ENCODE results near the gene SLC7A14. TPM values are rescaled to one million over a fixed set of nuclear protein-coding genes. Genes with fewer than 3 reads are reported as not detected.

SLC7A14 gene
- total and polyA plus RNA-seq, 10 of the 15 experiments (the other 5 are each of a cell fraction or from before 2014, with no cell fraction given), result not detected

DNA sequence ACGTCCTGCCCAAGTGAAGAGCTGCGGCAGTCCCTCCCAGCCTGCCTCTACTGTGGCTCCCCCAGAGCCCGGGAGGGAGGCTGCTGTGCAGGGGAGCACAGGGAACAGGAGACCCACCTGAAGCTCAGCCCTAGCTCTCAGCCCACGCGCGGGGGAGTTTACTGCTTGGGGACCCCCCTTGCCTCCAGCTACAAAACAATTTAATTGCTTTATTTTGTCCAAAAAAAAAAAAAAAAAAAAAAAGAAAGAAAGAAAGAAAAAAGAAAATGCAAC, 89.1 kb downstream of the SLC7A14 start:
- no peaks in the 10 kb centered on the region for H3K36me3 ChIP-seq (ENCODE audit: control insufficient read depth in 2 of 2, insufficient read depth in 2 of 2, low read length in 1 of 2)
- POLR2A ChIA-PET, result interaction anchor here (0.7 kb wide), 1 partner anchor 499 kb away, joined by 3 read pairs; no protein-coding TSS in a partner anchor
- no peaks in the 10 kb centered on the region for H3K4me1 ChIP-seq (ENCODE audit: control insufficient read depth, insufficient read depth, low read length)
- H3K4me2 ChIP-seq (ENCODE audit: control insufficient read depth, insufficient read depth), result no peak overlapping the region
- CTCF ChIA-PET, result interaction anchor here (0.7 kb wide), 1 partner anchor 62 kb away, joined by 3 read pairs; no protein-coding TSS in a partner anchor
- FAIRE-seq, result no peak
- intact Hi-C loops (cut with micrococcal nuclease; ENCODE audit: unreplicated experiment), result no loop called here
- 0 out of 4 replicates have a peak, but pooled peaks cover 0 to 2% of the 10 kb centered on the region in 2 experiments for H3K27me3 ChIP-seq (replicated peaks in 1 of 2; ENCODE audit: control insufficient read depth in 2 of 2, insufficient read depth in 2 of 2, low read length in 1 of 2)
- BruUV-seq (replicated peaks), result no TSS peak
- H3K4me3 ChIP-seq, result no peak overlapping the region
- TF ChIP-seq BHLHE40 (IDR thresholded peaks at IDR 0.05; ENCODE audit: borderline replicate concordance in 1 of 2, low read depth in 2 of 2, low read length in 1 of 2), result no peak
- no peak for TF ChIP-seq SMARCA5 (IDR thresholded peaks at IDR 0.05)
- TF ChIP-seq ETV6 (conservative IDR thresholded peaks at IDR 0.05 in 1 of 2, IDR thresholded peaks at IDR 0.05 in 1 of 2; ENCODE audit: borderline replicate concordance in 1 of 2, low read depth in 1 of 2), result no peak
- no peak for TF ChIP-seq CHD1 (IDR thresholded peaks at IDR 0.05; ENCODE audit: low read depth, low read length)
- no peak for TF ChIP-seq EZH2 (IDR thresholded peaks at IDR 0.05; ENCODE audit: borderline replicate concordance, control insufficient read depth, low read depth, low read length)
- TF ChIP-seq, protein P1, sequence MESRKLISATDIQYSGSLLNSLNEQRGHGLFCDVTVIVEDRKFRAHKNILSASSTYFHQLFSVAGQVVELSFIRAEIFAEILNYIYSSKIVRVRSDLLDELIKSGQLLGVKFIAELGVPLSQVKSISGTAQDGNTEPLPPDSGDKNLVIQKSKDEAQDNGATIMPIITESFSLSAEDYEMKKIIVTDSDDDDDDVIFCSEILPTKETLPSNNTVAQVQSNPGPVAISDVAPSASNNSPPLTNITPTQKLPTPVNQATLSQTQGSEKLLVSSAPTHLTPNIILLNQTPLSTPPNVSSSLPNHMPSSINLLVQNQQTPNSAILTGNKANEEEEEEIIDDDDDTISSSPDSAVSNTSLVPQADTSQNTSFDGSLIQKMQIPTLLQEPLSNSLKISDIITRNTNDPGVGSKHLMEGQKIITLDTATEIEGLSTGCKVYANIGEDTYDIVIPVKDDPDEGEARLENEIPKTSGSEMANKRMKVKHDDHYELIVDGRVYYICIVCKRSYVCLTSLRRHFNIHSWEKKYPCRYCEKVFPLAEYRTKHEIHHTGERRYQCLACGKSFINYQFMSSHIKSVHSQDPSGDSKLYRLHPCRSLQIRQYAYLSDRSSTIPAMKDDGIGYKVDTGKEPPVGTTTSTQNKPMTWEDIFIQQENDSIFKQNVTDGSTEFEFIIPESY (IDR thresholded peaks at IDR 0.05), result no peak
- no peak for TF ChIP-seq NRF1 (conservative IDR thresholded peaks at IDR 0.05; ENCODE audit: low read depth, low read length)
- no peak for TF ChIP-seq RFX5 (IDR thresholded peaks at IDR 0.05; ENCODE audit: low read depth, low read length)
- TF ChIP-seq IRF4 (IDR thresholded peaks at IDR 0.05; ENCODE audit: low read depth, low read length), result no peak
- TF ChIP-seq, protein P2, sequence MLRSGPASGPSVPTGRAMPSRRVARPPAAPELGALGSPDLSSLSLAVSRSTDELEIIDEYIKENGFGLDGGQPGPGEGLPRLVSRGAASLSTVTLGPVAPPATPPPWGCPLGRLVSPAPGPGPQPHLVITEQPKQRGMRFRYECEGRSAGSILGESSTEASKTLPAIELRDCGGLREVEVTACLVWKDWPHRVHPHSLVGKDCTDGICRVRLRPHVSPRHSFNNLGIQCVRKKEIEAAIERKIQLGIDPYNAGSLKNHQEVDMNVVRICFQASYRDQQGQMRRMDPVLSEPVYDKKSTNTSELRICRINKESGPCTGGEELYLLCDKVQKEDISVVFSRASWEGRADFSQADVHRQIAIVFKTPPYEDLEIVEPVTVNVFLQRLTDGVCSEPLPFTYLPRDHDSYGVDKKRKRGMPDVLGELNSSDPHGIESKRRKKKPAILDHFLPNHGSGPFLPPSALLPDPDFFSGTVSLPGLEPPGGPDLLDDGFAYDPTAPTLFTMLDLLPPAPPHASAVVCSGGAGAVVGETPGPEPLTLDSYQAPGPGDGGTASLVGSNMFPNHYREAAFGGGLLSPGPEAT (IDR thresholded peaks at IDR 0.05; ENCODE audit: low read depth), result no peak
- TF ChIP-seq, protein P3, sequence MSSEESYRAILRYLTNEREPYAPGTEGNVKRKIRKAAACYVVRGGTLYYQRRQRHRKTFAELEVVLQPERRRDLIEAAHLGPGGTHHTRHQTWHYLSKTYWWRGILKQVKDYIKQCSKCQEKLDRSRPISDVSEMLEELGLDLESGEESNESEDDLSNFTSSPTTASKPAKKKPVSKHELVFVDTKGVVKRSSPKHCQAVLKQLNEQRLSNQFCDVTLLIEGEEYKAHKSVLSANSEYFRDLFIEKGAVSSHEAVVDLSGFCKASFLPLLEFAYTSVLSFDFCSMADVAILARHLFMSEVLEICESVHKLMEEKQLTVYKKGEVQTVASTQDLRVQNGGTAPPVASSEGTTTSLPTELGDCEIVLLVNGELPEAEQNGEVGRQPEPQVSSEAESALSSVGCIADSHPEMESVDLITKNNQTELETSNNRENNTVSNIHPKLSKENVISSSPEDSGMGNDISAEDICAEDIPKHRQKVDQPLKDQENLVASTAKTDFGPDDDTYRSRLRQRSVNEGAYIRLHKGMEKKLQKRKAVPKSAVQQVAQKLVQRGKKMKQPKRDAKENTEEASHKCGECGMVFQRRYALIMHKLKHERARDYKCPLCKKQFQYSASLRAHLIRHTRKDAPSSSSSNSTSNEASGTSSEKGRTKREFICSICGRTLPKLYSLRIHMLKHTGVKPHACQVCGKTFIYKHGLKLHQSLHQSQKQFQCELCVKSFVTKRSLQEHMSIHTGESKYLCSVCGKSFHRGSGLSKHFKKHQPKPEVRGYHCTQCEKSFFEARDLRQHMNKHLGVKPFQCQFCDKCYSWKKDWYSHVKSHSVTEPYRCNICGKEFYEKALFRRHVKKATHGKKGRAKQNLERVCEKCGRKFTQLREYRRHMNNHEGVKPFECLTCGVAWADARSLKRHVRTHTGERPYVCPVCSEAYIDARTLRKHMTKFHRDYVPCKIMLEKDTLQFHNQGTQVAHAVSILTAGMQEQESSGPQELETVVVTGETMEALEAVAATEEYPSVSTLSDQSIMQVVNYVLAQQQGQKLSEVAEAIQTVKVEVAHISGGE (CRISPR knock-in tag; IDR thresholded peaks at IDR 0.05), result no peak
- no peak for TF ChIP-seq TCF7 (IDR thresholded peaks at IDR 0.05; ENCODE audit: borderline replicate concordance)
- TF ChIP-seq ZBED1 (IDR thresholded peaks at IDR 0.05; ENCODE audit: borderline replicate concordance), result no peak
- TF ChIP-seq BCL11A (IDR thresholded peaks at IDR 0.05; ENCODE audit: low read depth, low read length), result no peak
- no peak for TF ChIP-seq FOXK2 (IDR thresholded peaks at IDR 0.05)
- TF ChIP-seq CBX5 (IDR thresholded peaks at IDR 0.05; ENCODE audit: low read depth), result no peak
- TF ChIP-seq TCF3 (IDR thresholded peaks at IDR 0.05; ENCODE audit: borderline replicate concordance, insufficient read depth, low read depth, low read length), result no peak
- WGBS (ENCODE audit: insufficient coverage, insufficient replicate concordance, low lambda C conversion rate, missing lambda C conversion rate), result 62% methylated on average over 5 of the region's 6 CpGs
- no peak overlapping the region for H3K27ac ChIP-seq (ENCODE audit: control insufficient read depth, insufficient read depth)
- in situ Hi-C loops (cut with MboI), result no loop called here
- RAD21 ChIA-PET (ENCODE audit: unreplicated experiment), result no interaction called here
- H3K79me2 ChIP-seq (ENCODE audit: control insufficient read depth, insufficient read depth, low read length), result no peaks in the 10 kb centered on the region
- no peaks in the 10 kb centered on the region for H4K20me1 ChIP-seq (ENCODE audit: control insufficient read depth, insufficient read depth)
- H2AFZ ChIP-seq (ENCODE audit: control insufficient read depth, low read depth, low read length), result no peak overlapping the region
- H3K9me3 ChIP-seq (replicated peaks; ENCODE audit: control insufficient read depth, insufficient read depth, low read length), result no peaks in the 10 kb centered on the region
- no peak overlapping the region for H3K9ac ChIP-seq (ENCODE audit: control insufficient read depth, insufficient read depth, low read length)
- no peak for ATAC-seq
- SMC1A ChIA-PET (ENCODE audit: uncharacterized antibody, unreplicated experiment), result no interaction called here
- DNase-seq (ENCODE audit: low read depth, low spot score), result no peak
